ENCODE measurements around the gene FMN1.

FMN1 gene

DNA sequence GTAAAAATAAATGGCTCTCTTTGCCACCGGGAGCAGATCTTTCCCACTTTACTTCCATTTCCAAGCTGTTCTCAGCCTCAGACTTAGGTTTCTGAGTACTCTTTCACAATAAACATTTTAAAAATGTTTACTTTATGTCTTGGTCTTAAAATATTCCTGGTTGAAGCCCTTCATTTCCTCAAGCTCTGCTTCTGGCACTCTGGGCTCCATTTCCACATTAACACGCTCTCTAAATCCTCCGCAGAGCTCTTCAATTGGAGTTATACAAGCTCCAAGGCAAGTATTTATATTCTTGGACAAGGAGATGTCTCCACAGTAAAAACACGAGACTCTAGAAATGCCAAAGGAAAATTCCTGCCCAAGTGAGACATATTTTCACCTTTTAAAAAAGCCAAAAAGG lies 307.4 kb downstream of the FMN1 start:
- DNase-seq = no peak

DNA sequence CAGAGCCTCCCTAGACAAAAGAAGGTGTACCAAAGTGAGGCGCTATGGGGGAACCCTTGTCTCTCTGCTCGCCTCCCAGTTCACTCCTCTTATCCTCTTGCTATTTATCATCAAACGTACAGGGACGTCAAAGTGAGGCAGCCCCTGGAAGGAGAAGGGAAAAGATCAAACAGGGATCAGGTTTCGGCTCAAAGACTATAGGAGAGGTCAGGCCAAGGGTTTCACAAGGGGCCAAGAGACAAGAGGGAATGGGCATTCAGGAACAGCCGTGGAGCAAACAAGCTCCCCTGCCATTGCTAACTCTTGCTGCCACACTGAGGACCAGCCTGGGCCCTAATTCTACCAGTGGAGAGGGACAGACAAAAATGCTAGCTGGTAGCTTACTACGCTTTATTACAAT lies 308.1 kb downstream of the FMN1 start:
- no peak for DNase-seq

DNA sequence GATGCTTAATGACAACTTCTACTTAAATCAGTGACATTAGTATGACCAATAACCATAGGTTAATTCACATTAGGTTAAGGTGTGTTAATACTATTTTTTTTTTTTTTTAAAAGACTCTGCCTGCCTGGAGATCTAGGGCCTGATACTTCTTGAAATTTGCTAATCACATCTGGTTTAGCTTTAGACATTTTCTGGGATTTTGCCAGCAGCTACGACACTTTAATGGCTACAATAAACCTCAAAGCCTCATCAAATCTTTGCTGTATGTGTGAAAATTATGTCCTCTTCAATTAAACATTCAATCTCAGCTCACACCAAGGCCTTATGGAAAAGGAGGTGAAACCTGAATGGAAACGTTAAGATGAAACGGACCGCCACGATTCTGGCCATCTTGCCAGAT lies 308.8 kb downstream of the FMN1 start:
- no peak for DNase-seq

DNA sequence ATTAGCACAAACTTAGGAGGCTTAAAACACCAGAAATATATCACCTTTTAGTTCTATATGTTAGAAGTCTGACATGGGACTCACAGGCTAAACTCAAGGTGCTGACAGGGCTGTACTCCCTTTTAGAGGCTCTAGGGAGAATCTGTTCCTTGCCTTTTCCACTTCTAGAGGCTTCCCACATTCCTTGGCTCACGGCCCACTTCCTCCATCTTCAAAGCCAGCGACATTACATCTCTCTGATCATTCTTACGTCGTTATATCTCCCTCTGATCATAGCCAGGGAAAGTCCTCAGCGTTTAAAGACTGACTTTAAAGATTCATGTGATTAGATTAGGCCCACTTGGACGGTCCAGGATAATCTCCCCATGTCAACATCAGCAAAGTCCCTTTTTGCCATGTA lies 310.4 kb downstream of the FMN1 start:
- no peak for DNase-seq

DNA sequence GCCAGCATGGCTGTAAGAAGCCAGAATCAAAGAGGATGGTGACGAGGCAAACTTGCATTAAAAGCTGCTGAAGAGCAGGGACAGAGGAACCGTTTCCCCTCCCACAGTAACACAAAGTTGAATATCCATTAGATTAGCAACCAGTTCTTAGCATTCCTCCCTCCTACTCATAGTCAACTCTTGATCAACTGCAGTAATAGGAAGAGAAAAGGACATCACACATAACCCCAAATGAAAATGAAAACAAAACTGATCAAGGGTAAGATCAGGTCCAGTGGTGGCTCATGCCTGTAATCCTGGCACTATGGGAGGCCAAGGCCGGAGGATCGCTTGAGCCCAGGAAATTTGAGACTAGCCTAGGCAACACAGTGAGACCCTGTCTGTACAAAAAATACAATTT lies 311.6 kb downstream of the FMN1 start:
- DNase-seq = no peak

DNA sequence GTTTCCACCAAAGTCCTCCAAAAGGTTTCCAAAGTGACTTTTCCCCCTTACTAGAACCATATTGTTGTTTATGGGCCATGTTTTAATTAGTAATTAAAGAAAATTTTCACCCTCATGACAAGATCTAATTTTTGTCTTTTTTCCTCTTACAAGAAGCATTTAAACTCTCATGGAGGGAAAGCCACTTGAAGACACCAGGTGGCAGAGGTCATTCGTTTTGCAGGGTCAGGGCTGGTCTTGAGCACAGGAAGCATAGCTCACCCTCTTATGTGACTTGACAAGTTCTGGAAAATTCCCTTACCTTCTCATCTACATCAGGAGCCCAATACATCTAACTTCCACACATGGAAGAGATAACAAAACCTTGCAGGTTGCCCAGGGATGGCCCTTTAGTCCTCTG lies 313.0 kb downstream of the FMN1 start:
- DNase-seq = no peak

DNA sequence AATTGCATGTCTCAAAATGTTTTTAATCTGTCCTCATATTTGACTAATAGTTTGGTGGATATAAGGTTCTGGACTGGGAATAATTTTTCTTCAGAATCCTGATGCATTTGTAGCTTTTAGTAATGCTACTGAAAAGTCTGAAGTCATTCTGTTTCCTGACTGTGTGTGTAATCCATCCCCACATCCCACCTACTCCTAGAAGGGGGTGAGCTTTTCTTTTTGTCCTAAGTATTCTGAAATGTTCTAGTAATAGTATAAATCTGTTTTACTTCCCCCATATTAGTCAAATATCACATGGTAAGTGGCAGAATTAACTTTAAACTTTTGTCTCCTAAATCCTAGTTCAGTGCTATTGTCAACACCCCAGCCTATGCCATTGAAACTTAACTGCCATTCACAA lies 313.9 kb downstream of the FMN1 start:
- DNase-seq = no peak

DNA sequence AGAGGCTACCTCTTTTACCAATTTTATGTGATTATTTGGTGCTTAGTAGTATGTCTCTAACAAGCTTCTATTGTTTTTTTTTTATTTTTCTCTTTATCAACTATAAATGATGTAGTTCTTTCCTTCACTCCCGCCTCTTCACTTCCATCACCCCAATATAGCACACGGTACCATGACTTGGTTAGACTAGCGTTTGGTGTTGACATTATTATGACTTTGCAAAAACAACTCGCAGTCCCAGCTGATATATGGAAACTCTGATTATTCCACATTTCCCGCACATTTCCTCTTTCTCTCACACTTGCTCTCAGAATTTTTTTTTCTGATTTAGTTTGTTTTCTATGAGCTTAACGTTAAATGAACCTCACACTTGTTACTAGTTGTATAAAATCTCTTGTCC lies 314.5 kb downstream of the FMN1 start:
- no peak for DNase-seq

DNA sequence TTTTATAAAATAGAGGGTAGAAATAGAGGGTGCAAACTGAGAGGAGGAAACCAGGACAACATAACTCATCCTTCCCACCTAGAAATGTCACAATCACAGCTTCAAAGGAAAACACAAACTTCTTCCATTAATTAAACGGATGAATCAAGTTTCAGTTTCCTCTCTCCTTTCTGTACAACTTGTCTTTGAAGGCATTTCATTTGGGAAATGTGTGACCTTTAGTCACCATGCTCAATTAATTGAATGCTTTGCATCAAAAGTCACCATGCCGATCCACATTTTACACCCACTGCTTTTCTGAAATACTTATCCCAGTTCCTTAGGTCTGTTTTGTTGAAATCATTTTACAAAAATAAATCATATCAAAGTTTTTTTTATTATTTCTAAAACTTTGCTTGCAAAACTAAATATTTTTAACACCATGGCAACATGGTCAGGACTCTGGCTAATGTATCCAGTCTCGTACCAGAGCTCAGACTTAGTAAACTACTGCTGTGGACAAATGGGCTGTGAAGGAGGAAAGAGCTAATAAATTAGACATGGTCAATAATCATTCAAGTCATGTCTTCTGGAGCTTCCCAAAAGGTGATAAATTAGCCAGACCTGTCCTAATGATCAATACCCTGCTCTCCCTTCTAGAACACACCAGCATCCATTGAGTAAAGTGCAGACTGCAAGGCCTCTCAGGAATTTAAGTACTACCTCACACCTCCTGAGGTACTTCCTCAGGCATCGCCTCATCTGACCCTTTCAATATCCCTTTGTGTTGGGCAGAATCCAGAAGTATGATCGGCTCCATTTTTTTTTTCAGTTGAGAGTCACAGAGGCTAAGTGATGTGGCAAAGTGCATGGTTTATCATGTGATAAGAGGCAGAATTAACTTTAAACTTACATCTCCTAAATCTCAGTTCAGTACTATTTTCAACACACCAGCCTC lies 315.4 kb downstream of the FMN1 start:
- no peak for DNase-seq

DNA sequence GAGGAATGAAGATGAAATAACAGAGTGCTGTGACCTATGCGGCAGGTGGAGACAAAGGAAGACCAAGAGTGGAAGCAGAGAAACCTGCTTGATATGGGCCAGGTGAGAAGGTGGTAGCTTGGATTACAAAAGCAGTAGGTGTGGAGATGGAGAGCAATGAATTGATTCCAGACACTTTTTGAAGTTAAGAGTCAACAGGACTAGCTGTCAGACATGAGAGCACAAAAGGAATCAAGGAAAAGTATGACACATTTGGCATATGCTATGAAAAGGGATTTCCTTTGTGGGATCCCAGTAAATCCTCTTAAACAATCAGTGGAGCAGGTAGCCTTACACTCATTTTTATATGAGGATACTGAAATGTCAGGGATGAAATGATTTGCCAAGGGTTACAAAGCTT lies 316.2 kb downstream of the FMN1 start:
- no peak for DNase-seq

DNA sequence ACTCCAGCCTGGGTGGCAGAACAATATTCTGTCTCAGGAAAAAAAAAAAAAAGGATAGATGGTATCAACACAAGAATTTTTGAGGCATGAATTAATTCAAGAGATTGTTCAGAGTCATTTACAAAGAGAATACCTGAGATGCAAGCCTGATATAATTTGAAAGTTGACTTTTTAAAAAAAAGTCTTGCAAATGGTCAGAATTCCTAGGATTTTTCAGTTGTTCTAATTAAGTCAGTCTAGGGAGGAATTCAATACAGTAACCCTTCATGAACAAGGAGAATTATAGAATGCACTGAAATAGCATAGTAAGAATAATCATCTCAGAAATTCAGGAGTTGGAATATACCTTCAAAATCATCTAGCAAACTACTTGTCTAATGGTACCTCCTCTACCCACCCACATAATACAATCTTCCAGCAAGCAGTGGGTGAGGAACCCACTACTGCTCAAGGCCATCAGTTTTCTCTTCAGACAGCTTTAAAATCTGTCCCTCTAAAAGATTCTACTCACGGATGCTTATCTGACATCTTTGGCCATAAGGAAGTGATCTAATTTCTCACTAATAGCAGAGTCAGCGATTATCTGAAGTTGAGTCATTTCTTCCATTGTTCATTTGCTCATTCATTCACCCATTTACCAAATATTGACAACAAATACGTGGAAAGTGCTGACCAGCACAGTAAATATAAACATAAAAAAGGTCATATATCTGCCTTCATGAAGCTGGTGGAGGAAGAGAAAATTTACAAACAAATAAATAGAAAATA lies 317.1 kb downstream of the FMN1 start:
- DNase-seq = no peak

DNA sequence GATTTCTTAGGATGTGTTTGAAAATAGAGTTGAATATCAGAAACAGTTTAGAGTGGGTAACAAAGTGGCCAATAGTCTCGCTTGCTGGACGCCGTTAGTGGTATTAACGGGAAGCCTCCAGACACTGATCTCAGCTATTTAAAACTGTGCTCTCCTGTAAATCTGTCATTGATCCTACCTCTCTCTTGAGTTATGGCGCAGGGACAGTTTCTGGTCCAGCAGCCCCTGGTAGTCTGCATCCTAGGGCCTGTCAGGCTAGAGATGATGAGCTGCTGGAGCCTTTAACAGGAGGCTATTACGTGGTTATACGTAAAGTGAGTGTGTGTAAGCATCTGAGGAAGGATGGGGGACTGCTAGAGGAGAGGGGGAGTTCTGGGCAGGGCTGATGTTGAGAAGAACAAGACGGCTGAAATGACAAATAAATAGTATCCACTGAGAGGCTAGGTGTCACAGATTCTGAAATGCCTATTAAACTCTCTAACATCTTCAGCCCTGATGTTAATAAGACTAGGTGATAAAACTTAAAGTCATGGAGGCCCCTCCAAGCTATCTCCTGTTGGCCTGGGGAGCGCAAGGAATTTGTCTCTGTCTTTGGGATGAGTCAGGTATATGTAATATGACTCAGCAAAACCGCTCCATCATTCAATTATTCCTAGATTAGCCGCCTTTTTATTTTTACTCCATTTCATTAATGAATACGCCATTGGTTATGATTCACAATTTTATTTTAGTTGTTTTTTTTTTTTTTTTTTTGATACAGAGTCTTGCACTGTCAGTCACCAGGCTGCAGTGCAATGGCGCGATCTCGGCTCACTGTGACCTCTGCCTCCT lies 321.0 kb downstream of the FMN1 start:
- no peak for DNase-seq

DNA sequence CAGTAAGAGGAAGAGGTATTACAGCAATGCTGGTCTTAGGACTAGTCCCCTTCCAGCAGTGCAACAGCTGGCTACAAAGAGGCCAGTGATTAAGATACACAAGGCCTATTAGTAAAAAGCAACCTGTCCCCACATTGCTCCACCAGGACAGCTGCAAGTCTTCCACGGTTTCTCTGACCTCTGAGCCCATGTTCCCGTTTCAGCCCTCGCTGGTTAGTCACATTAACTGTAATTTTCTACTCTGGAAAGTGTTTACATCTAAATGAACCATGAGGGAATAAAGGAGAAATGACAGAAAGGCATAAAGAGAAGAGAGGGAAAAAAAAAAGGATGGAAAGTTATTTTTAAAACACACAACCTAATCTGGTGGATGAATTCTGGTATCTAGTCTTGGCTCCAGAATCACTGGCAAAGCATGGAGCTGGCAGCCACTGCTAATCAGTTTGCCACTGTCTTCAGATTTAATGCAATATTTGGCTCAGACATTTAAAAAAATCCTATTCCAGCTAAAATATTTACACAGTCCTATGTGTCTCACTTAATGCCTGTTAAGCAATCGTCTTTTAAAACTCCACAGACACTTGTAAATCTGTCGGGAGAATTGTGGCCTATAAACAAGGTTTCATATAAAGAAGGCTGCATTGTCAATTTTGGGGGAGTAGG lies 321.8 kb downstream of the FMN1 start:
- DNase-seq = no peak

DNA sequence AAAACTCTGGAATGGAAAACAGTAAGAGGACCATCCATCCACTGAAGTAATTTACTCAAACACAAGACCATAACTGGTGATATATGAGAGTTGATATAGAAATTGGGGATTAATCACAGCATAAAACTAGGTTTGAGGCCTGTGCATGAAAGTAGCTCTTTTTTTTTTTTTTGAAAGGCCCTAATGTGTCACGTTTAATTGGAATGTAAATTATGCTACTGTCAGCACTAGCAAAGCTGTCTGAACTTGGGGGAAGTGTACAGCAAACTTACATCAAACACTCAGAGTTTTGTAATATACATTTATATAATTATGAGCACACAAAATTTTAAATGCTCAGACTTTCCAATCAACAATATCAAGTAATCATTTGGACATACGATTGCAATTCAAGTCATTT lies 322.6 kb downstream of the FMN1 start:
- DNase-seq = no peak

DNA sequence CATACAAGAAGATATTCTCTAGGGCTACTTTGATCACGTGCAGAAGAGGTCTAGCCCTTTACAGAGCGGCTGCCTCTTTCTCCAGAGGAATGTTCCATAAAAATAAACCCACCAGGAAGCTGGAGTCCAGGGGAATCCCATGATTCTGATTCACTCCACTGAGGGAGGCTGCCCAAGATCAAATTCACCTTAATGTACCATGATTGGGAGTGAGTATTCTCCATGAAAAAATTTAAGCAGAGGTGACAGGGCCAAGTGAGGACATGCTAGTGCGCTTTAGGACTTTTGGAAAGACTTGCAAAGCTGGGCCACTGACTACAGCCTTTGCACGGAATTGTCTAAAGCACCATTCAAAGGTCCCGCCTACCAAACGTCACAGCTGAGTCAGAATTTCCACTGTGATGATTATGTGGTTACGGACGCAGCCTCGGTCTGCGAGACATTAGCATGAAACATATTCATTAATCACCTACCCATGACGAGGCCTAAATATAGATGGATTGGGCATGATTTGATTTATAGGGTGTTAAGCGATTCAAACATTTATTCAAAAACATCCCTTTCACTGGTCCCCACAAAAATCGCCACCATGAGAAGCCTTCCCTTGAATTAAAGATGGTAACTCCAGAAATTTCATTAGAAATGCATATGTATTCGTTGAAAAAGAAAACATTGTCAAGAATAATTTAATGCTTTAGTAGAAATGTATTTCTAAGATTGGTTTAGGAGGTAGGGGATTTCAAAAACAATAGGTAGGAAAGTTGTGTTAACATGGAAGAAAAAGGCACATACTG lies 324.1 kb downstream of the FMN1 start:
- DNase-seq = no peak

DNA sequence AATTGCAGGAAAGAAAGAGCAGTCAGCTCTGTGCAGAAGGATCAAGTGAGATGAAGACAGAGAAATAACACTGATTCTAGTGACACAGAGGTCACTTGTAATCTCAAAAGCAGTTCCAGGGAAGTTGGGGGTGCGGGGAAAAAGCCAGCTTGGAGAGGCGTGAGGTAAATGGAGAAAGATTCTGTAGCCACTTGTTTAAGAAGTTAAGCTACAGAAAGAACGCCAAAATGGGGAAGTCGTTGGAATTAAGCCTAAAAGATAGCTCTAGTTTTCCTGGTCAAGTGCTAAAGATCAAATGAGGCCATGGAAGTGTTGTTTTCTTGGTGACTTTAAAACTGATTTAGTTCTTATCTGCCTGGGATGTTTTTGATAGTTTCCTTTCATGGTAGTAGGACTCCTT lies 324.7 kb downstream of the FMN1 start:
- DNase-seq = no peak

DNA sequence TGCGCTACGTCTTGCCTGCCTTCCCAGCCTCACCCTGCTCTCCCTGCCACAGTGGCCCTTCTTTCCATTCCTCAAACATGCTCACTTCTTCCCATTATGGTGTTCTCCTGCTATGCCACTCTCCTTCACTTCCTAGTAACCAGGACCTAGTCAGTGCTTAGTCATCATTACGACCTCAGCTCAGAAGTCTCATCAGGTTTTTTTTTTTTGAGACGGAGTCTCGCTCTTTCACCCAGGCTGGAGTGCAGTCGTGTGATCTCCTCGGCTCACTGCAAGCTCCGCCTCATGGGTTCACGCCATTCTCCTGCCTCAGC lies 327.2 kb downstream of the FMN1 start:
- no peak for DNase-seq

DNA sequence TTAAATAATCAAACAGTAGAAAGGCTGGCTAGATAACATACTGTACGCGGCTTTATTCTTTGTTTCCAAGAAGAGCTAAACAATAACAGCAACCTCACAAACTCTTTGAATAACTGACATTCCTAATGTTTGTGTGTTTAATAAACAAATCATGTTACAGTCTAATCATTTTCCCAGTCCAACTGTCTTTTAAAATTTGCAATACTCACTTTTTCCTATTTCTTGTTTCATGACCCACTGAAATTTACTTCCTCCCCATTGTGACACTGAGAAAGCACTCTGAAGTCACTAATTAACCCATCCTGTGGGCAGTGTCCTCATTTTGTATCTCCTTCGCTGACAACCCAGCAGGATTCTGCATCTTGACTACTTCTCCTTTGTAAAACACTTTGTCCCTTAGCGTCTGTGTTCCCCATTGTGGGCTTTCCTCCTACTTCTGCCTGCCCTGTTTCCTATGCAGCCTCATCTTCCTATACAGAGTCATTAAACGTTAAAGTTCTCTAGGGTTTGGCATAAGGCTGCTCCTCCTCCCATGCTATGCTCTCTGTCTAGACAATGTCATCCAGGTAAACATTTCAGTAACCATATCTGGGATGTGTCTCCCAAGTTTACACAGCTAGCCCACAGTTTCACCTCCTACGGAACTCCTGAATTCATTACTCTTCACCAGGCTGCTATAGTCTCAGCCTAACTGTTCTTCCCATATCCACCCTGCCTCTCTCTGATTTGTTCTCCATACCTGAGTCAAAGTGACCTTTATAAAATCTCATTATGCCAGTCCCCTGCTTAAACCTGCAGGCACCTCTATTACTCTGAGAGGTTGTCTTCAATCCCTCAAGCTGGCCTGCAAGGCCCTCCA lies 327.8 kb downstream of the FMN1 start:
- DNase-seq = no peak

DNA sequence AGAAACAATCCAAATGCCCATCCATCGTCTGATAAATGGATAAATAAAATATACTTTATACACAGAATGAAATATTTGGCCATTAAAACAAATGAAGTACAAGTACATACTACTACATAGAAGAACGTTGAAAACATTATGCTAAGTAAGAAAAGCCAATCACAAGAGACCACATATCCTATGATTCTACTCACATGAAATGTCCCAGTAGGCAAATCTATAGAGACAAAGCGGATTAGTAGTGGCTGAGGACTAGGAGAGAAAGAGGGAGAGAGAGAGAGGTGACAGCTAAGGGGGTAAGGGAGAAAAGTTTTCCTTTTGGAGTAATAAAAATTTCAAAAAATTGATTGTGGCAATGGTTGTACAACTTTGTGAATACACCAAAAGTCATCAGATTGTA lies 329.7 kb downstream of the FMN1 start:
- DNase-seq = no peak

DNA sequence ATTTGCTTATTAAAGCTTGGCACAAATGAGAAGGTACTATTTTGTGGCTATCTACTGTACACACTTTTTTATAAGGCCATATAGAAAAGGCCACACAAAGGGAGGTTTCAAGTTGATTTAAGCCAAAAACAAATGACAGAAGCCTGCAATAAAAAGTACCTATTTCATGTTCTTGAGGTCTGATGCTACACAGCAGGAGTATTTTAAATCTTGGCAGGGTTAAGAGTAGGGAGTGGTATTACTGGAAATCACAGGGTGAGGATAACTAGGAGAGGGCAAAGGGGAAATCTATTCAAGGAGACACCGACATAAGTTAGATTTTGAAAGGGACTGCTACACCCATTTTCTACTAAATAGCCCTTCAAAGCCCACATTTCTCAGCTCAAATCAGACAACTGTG lies 330.5 kb downstream of the FMN1 start:
- no peak for DNase-seq
